ENCODE results near the gene RYR3. TPM values are rescaled to one million over a fixed set of nuclear protein-coding genes. Genes with fewer than 3 reads are reported as not detected.

The RYR3 gene
- total RNA-seq, 1 donor from 2014 or later: 0.61 TPM

DNA sequence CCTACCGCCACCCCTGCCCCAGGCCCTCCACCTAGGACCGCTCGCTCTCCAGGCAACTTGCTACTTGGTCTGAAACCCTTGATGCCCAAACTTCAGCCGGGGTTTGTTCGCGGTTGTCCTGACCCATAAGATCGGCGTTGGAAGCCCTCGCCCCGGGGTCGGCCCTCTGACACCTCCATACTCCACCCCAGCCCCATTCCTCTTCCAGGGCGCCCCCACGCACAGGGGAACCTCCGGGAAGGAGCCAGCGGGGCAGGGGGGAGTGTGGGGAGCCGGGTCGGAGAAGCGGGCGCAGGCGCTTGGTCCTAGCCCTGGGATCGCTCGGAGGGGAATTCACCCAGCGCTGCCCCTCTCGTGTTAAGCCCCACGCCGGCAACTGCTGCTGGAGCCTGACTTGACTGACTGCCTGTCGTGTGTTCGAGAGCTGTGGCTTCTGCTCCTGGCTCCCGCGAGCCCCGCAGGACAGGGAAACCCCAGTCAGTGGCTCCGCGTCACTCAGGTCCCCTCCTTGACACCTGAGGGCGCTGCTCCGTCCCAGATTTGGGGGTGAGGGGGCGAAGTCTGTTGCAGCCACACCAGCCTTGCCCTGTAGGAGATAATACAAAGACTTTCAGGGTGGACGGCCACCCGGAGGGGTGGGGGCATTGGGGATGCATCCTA, 675 bp downstream of the RYR3 start:
- intact Hi-C loops (cut with DNase I): no loop called here
- DNase-seq (no peak), ATAC-seq (no peak)
- H3K27ac ChIP-seq: no peak overlapping the region
- no peaks in the 10 kb centered on the region for H3K4me1 ChIP-seq
- H3K36me3 ChIP-seq: no peaks in the 10 kb centered on the region
- H3K4me3 ChIP-seq: peak overlapping the region; percentile 25
- TF ChIP-seq, protein P1, sequence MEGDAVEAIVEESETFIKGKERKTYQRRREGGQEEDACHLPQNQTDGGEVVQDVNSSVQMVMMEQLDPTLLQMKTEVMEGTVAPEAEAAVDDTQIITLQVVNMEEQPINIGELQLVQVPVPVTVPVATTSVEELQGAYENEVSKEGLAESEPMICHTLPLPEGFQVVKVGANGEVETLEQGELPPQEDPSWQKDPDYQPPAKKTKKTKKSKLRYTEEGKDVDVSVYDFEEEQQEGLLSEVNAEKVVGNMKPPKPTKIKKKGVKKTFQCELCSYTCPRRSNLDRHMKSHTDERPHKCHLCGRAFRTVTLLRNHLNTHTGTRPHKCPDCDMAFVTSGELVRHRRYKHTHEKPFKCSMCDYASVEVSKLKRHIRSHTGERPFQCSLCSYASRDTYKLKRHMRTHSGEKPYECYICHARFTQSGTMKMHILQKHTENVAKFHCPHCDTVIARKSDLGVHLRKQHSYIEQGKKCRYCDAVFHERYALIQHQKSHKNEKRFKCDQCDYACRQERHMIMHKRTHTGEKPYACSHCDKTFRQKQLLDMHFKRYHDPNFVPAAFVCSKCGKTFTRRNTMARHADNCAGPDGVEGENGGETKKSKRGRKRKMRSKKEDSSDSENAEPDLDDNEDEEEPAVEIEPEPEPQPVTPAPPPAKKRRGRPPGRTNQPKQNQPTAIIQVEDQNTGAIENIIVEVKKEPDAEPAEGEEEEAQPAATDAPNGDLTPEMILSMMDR (IDR thresholded peaks at IDR 0.05): no peak
- peaks cover 22% of the 10 kb centered on the region for H3K27me3 ChIP-seq
- no peaks in the 10 kb centered on the region for H3K9me3 ChIP-seq

DNA sequence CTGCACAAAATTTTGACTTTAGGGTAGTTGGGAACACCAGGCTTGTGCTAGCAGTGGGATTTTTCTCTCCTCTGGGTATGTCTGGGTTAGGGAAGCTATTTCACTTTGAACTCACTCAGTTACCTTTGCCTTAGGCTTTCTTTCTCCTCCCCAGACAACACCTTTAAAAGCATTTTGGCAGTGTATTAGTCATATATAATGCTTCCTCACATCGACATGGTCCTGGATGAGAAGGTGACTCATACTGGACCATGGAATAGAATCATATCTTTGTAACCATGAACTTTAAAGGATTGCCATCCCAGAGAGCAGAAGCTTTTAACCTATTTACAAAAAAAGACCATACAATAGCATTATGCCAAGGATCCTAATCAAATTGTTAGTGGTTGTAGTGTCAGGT, 2.7 kb downstream of the RYR3 start:
- no peaks in the 10 kb centered on the region for H3K9me3 ChIP-seq
- TF ChIP-seq, protein P1 (IDR thresholded peaks at IDR 0.05): no peak
- DNase-seq (no peak), ATAC-seq (no peak)
- H3K27me3 ChIP-seq: peaks cover 22% of the 10 kb centered on the region
- no peaks in the 10 kb centered on the region for H3K36me3 ChIP-seq
- intact Hi-C loops (cut with DNase I): no loop called here
- no peak overlapping the region for H3K27ac ChIP-seq
- H3K4me1 ChIP-seq: no peaks in the 10 kb centered on the region
- H3K4me3 ChIP-seq: no peak overlapping the region

GRCh38 chr15:33314069-33314468, 3.3 kb downstream of the RYR3 start:
- no peaks in the 10 kb centered on the region for H3K36me3 ChIP-seq
- intact Hi-C loops (cut with DNase I): no loop called here
- DNase-seq: no peak
- H3K27ac ChIP-seq: no peak overlapping the region
- no peaks in the 10 kb centered on the region for H3K4me1 ChIP-seq
- H3K9me3 ChIP-seq: no peaks in the 10 kb centered on the region
- TF ChIP-seq, protein P1 (IDR thresholded peaks at IDR 0.05): no peak
- no peak overlapping the region for H3K4me3 ChIP-seq
- no peak for ATAC-seq
- H3K27me3 ChIP-seq: peaks cover 22% of the 10 kb centered on the region

DNA sequence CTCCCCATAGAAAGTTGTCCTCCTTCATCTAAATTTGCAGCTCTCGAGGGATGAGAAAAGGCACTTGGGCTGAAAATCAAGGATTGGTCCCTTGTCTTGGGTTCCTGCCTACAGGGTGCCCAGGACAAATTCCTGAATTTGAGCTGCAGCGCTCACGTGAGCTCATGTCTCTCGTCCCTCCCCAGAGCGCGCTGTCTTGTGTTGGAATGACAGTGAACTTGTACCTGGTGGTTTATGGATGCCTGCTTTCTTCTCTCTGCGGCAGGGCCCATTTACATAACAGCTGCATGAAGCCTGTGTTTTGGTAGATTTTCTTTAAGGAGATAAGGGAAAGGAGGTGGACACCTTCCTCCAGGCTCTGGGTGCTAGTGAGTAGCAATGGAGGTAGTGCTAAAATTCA, 4.3 kb downstream of the RYR3 start:
- Histone ChIP-seq H3K9me3 (no peaks in the 10 kb centered on the region), H3K27ac (no peak overlapping the region), H3K27me3 (peaks cover 22% of the 10 kb centered on the region), H3K36me3 (no peaks in the 10 kb centered on the region), H3K4me3 (no peak overlapping the region), H3K4me1 (no peaks in the 10 kb centered on the region)
- TF ChIP-seq, protein P1 (IDR thresholded peaks at IDR 0.05): no peak
- DNase-seq (no peak), ATAC-seq (no peak)
- intact Hi-C loops (cut with DNase I): no loop called here

- Histone ChIP-seq H3K27ac (no peak overlapping the region), H3K9me3 (no peaks in the 10 kb centered on the region), H3K4me3 (no peak overlapping the region), H3K27me3 (no peaks in the 10 kb centered on the region), H3K36me3 (no peaks in the 10 kb centered on the region), H3K4me1 (no peaks in the 10 kb centered on the region)
- TF ChIP-seq, protein P1 (IDR thresholded peaks at IDR 0.05): no peak
- no peak for ATAC-seq
- intact Hi-C loops (cut with DNase I): no loop called here
- no peak for DNase-seq
These were observed 7.1 kb downstream of the RYR3 start for GRCh38 chr15:33317896-33318295.

- Histone ChIP-seq H3K9me3 (no peaks in the 10 kb centered on the region), H3K27me3 (no peaks in the 10 kb centered on the region), H3K27ac (no peak overlapping the region), H3K4me3 (no peak overlapping the region), H3K4me1 (no peaks in the 10 kb centered on the region), H3K36me3 (no peaks in the 10 kb centered on the region)
- DNase-seq (no peak), ATAC-seq (no peak)
- intact Hi-C loops (cut with DNase I): no loop called here
- TF ChIP-seq, protein P1 (IDR thresholded peaks at IDR 0.05): no peak
These were observed 9.2 kb downstream of the RYR3 start for GRCh38 chr15:33320017-33320416.

All from upper lobe of right lung (tissue), 1 donor.